DOHH2 (cell line): ENCODE data around the gene HLA-F.

ENCODE experiments used
- EZH2phosphoT487 ChIP-seq: fragments of 200-600 bp; sonication (generic); IDR thresholded peaks from 2 replicates; pipeline ENCODE4 v1.6.1; 2017; ENCODE audit warnings: borderline replicate concordance, mild to moderate bottlenecking, antibody characterized with exemption, low read length, moderate library complexity, mixed read lengths
- TF ChIP-seq, protein P1 (sequence below): fragments of 200-600 bp; sonication (generic); IDR thresholded peaks from one replicate; pipeline ENCODE4 v1.5.1; 2014; ENCODE audit warnings: antibody characterized with exemption, mild to moderate bottlenecking, low read depth, low read length; ENCODE audit not compliant: poor library complexity, severe bottlenecking

GRCh38 chr6:29730575-29731126, 7.4 kb downstream of the HLA-F start:
- TF ChIP-seq, protein P1, sequence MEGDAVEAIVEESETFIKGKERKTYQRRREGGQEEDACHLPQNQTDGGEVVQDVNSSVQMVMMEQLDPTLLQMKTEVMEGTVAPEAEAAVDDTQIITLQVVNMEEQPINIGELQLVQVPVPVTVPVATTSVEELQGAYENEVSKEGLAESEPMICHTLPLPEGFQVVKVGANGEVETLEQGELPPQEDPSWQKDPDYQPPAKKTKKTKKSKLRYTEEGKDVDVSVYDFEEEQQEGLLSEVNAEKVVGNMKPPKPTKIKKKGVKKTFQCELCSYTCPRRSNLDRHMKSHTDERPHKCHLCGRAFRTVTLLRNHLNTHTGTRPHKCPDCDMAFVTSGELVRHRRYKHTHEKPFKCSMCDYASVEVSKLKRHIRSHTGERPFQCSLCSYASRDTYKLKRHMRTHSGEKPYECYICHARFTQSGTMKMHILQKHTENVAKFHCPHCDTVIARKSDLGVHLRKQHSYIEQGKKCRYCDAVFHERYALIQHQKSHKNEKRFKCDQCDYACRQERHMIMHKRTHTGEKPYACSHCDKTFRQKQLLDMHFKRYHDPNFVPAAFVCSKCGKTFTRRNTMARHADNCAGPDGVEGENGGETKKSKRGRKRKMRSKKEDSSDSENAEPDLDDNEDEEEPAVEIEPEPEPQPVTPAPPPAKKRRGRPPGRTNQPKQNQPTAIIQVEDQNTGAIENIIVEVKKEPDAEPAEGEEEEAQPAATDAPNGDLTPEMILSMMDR: no peak
- TF ChIP-seq EZH2phosphoT487: no peak
